Spleen (tissue), 7 donors: ENCODE results near the gene CD2.

Experiments used
- POLR2A ChIP-seq, 3 donors: fragments of 450-650 bp; IDR thresholded peaks; one replicate each; pipeline ENCODE4 v1.5.1; 2017; ENCODE audit warnings: antibody characterized with exemption in 3 of 3, mild to moderate bottlenecking in 1 of 3
- TF ChIP-seq, protein P1 (sequence below), 11 experiments: fragments of 200-600 bp in 7 of 11; fragments of 450-650 bp in 4 of 11; sonication (generic) in 4 of 11; IDR thresholded peaks in 8 of 11; conservative IDR thresholded peaks in 3 of 11; 1 replicate in 7 of 11; 2 replicates in 4 of 11; pipeline versions ENCODE4 v1.4.0 to v1.8.0; 2016 to 2021; ENCODE audit warnings: antibody characterized with exemption in 11 of 11, inconsistent platforms in 4 of 11, mild to moderate bottlenecking in 1 of 11
- donor health status: DM: no; HTN: no; CAD: no; lungs with moderate emphysema.
- donor health status: DM: no; HTN: no; CAD: no.
- donor health status: DM: no; HTN: no; CAD: no.

DNA sequence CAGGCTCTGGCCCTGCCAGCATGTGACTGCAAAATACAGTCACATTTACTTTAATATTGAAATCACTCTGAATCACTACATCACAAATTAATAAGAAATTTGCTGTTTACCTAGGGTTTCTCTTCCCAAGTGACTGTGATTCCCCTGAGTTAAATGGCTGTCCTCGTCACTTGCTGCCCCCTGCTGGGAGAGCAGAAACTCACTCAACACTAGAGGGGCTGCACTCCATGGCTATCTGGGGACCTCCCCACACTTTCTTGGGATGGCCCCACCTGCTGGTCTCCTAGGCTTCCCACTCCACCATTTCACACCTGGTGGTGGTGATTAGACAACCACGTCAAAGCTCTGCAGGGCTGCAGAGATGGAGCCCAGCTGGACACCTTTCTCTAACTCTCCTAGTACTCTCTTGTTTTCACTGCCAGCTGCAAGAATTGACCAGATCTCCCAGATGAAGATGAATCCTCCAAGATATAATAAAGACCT is 63.4 kb downstream of the CD2 start:
- TF ChIP-seq, protein P1, sequence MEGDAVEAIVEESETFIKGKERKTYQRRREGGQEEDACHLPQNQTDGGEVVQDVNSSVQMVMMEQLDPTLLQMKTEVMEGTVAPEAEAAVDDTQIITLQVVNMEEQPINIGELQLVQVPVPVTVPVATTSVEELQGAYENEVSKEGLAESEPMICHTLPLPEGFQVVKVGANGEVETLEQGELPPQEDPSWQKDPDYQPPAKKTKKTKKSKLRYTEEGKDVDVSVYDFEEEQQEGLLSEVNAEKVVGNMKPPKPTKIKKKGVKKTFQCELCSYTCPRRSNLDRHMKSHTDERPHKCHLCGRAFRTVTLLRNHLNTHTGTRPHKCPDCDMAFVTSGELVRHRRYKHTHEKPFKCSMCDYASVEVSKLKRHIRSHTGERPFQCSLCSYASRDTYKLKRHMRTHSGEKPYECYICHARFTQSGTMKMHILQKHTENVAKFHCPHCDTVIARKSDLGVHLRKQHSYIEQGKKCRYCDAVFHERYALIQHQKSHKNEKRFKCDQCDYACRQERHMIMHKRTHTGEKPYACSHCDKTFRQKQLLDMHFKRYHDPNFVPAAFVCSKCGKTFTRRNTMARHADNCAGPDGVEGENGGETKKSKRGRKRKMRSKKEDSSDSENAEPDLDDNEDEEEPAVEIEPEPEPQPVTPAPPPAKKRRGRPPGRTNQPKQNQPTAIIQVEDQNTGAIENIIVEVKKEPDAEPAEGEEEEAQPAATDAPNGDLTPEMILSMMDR (IDR thresholded peaks at IDR 0.05 in 8 of 11, conservative IDR thresholded peaks at IDR 0.05 in 3 of 11) = peak in 10 of 11 experiments; percentile 27 to 73 (median 59)
- no peak for TF ChIP-seq POLR2A (IDR thresholded peaks at IDR 0.05)
